WI38 (cell line): ENCODE measurements around the gene BMAL1.

Experiments used
- H3K4me3 ChIP-seq: 2 replicates; pipeline ENCODE4 v1.5.1; 2011; ENCODE audit warnings: low read depth, mild to moderate bottlenecking, control low read depth, low read length
- CTCF ChIP-seq: IDR thresholded peaks from 2 replicates; pipeline ENCODE4 v1.5.1; 2012; ENCODE audit warnings: low read depth, mild to moderate bottlenecking, control low read depth, low read length

The BMAL1 gene

DNA sequence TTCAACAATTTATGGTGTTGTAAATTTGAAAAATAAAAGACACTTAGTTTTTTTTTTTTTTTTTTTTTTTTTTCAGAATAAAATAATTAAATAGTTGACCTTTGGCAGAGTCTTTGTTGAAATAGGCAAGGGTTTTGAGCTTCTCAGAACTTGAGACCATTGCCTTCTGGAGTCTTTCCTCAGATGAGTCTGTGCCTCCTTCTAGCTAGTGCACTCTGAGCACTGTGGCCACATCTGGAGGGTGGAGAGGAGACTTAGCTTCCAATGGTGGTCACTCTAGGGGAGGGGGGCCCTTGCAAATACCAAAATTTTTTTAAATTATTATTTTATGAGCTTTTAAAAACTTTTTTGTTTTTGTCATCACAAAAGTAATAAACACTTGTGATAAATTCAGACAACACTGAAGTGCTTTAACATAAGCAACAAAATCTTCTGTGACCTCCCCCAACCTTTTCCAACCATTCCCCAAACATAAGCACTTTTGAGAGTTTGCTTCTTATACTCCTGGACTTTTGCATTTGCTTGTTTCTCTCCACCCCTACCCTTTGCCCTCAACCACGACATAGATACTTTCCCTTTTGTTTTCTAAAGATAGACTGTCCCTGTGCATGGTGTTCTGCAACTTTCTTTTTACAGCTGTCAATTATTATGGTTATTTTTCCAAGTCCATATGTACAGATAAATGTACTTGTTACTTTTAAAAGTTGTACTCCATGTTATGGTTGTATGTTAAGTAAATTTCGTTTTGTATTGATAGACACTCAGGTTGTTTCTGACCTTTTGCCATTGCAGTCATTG lies 41.1 kb downstream of the BMAL1 start:
- H3K4me3 ChIP-seq = no peak overlapping the region
- TF ChIP-seq CTCF = no peak

DNA sequence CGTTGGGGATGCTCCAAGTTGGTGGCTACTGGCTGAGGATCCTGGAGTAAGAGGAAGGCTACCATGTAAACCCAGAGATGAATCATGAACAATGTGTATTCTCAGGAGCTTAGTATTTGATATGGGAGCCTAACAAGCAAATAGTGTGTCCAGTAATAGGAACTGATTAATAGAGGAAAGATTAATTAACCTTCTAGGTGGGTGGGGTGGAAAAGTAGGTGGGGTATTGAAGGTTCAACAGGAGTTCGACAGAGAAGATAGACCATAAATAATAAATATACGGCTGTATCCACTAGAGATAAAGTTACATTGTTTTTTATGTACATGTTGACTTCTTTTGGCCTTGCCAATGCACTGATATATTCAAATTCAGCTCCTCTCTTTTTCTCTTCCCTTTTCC lies 43.1 kb downstream of the BMAL1 start:
- no peak for TF ChIP-seq CTCF
- no peak overlapping the region for H3K4me3 ChIP-seq

- H3K4me3 ChIP-seq = no peak overlapping the region
- no peak for TF ChIP-seq CTCF
Measured at GRCh38 chr11:13321431-13321830, 43.8 kb downstream of the BMAL1 start.

- TF ChIP-seq CTCF = no peak
- H3K4me3 ChIP-seq = no peak overlapping the region
Measured at GRCh38 chr11:13324141-13324540, 46.6 kb downstream of the BMAL1 start.

DNA sequence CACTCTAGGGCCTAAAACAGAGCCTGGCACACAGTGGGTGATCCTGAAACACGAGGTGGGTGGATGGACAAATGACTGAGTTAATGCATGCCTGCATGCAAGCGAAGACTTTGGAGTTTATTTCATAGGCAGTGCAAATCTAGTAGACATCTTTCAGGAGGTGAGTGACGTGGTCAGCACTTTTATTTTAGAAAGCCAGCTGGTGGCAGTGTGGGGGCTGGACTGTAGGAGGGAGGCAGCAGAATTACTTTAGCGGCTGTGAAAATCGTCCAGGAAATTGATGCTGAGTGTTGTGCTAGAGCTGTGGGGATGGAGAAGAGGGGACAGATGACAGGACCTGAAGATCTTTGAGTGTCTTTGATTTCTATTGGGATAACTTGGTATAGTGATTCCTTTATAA lies 47.1 kb downstream of the BMAL1 start:
- TF ChIP-seq CTCF = no peak
- no peak overlapping the region for H3K4me3 ChIP-seq

GRCh38 chr11:13327421-13327820 lies 49.8 kb downstream of the BMAL1 start:
- TF ChIP-seq CTCF = no peak
- H3K4me3 ChIP-seq = no peak overlapping the region

- TF ChIP-seq CTCF = no peak
Measured at GRCh38 chr11:13328286-13328685, 50.7 kb downstream of the BMAL1 start.

More at GRCh38 chr11:13328286-13328685, 50.7 kb downstream of the BMAL1 start:
- no peak overlapping the region for H3K4me3 ChIP-seq
